Suprapubic skin (tissue), 3 donors: ENCODE measurements around the gene SLC28A1.

Experiments
- EP300 ChIP-seq: sonication (generic); formaldehyde crosslinking; IDR thresholded peaks from one replicate; pipeline ENCODE4 v1.6.1; 2017; ENCODE audit warnings: antibody characterized with exemption
- TF ChIP-seq, protein P1 (sequence below), 2 donors: fragments of 200-600 bp in 1 of 2; fragments of 450-650 bp in 1 of 2; sonication (generic) in 1 of 2; IDR thresholded peaks; one replicate each; pipeline ENCODE4 v1.5.1; 2016 to 2019; ENCODE audit warnings: antibody characterized with exemption in 2 of 2, mild to moderate bottlenecking in 1 of 2, moderate library complexity in 1 of 2

DNA sequence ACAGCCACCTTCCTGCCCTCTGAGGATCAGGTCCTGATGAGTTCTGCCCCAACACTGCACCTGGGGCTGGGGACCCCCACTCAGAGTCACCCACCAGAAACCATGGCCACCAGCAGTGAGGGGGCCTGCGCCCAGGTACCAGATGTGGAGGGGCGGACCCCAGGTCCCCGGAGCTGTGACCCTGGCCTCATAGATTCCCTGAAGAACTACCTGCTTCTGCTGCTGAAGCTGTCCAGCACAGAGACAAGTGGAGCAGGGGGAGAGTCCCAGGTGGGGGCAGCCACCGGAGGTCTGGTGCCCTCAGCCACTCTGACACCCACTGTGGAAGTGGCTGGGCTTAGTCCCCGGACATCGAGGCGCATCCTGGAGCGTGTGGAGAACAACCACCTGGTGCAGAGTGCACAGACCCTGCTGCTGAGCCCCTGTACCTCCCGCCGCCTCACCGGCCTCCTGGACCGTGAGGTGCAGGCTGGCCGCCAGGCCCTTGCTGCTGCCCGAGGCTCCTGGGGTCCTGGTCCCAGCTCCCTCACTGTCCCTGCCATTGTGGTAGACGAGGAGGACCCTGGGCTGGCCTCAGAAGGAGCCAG, 27.0 kb upstream of the SLC28A1 start:
- TF ChIP-seq, protein P1, sequence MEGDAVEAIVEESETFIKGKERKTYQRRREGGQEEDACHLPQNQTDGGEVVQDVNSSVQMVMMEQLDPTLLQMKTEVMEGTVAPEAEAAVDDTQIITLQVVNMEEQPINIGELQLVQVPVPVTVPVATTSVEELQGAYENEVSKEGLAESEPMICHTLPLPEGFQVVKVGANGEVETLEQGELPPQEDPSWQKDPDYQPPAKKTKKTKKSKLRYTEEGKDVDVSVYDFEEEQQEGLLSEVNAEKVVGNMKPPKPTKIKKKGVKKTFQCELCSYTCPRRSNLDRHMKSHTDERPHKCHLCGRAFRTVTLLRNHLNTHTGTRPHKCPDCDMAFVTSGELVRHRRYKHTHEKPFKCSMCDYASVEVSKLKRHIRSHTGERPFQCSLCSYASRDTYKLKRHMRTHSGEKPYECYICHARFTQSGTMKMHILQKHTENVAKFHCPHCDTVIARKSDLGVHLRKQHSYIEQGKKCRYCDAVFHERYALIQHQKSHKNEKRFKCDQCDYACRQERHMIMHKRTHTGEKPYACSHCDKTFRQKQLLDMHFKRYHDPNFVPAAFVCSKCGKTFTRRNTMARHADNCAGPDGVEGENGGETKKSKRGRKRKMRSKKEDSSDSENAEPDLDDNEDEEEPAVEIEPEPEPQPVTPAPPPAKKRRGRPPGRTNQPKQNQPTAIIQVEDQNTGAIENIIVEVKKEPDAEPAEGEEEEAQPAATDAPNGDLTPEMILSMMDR (IDR thresholded peaks at IDR 0.05) = no peak
- TF ChIP-seq EP300 = no peak
